GM19099 (cell line): ENCODE measurements around the gene CAMK2D.

Experiments
- POLR2A ChIP-seq: IDR thresholded peaks from 3 replicates; pipeline ENCODE4 v1.6.1; 2011; ENCODE audit warnings: low read depth; ENCODE audit not compliant: insufficient read length; ENCODE audit errors: extremely low read depth

CAMK2D gene

DNA sequence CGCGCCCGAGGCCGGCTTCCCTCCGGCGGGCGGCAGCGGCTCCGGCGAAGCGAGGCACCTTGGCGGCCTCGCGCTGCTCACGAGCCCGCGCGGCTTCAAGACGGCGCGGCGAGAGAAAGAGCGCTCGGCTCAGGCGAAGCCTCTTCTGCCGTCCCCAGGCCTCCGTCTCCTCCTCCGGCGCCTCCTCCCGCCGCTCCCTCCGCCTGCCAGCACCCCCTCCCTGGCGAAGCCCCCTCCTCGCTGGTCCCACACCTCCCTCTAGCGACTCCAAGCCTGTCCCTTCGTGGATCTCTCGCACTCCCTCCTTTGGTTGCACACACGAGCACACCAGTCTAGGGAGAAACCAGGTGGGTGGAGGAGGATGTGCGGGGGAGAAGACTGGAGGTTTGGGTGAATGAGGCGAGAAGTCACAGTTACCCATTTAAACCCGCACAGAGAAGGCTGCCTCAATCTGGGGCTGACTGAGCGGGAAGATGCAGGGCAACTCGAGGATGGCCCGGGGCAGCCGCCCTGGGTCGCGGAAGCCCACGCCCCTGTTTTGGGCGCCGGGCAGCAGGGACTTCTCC, at the start of gene CAMK2D:
CAMK2D (minus strand) TSS at position 119 of the 566 bp plus-strand sequence. CDS start 670 bp downstream, outside the sequence.
- TF ChIP-seq POLR2A = no peak

DNA sequence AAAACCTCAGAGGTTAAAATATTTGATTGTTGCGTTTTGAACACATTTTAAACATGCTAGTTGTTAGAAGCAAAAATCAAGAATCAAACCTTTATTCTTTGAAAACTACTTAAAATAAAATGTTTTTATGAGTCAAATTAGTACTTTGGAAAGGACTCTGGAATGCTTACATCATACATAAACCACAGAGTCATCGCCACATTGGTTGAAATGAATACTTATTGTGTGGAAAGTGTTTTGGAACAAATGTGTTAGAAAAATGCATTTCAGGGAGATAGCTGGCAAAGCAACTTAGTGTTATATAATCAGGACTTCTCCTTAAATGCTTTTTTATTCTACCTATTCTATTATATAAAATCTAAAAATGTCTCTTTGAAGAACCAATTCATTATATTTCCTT, 49.4 kb upstream of the CAMK2D start:
- no peak for TF ChIP-seq POLR2A

DNA sequence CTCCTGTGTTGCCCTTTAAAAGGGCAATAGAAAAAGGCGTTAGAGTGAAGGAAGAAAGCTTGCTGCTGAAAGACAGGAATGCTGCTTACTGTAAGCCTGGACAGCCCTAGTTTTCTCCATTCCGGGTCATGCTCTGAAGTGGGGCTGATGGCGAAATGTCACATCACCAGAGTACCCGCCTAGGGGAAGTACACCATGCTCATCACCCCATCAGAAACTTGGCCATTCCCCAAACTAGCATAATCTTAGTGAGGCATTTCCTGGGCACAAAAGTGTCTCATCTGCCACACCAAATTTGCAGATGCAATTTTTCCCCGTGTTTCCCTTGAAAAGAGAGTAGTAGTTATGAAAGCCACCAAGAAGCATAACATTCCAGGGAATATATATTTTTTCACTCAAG, 47.8 kb upstream of the CAMK2D start:
- TF ChIP-seq POLR2A = no peak

DNA sequence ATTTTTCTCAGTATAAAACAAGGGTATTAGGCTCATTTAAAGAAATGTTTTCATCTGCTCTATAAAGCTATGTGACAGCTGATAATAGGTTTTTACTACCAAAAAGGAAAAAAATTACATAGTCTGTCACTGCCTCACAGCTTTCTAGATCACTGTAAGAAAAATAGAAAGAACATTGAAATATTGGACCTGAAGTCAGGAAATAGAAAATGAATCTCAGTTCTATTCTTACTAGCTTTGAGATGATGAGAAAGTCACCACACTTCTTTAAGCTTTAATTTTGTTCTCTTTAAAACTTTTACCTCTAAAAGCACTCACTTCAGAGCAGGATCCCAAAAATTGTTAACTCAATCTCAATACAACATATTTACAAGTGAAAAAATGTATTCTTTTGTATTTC, 45.3 kb upstream of the CAMK2D start:
- no peak for TF ChIP-seq POLR2A

DNA sequence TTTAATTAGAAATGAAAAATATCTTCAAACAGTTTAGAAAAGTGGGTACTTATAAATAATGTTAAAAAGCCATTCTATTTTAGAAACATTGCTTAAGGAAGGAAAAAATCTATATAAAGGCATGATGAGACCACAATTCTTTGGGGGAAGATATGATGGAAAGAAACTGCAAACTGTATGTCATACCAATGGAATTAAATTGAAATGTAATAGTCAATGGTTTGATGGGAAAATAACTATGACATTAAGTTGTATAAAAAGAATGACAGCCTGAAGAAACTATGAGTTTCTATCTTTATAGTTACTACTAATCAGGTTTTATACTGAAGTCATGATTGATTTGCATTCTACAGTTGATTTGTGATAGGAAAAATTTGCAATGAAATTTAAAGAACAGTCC, 40.3 kb upstream of the CAMK2D start:
- no peak for TF ChIP-seq POLR2A

DNA sequence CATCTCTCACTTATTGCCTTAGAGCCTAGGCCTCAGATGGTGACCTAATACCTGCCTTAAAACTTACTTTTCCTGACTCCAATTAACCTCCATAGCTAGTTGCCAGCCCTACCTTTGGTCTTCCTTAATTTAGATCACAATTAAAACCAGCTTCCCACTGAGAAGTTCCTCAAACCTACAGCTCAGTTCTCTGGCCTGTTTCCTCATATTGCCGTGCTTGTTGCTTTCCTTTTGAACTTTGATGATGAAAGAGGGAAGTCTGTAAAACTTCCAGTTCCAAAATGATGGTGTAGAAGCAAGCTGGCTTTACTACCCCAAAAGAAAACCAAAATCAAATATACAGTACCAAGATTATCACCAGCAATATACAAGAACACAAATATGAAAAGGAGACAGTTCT, 28.9 kb upstream of the CAMK2D start:
- no peak for TF ChIP-seq POLR2A

DNA sequence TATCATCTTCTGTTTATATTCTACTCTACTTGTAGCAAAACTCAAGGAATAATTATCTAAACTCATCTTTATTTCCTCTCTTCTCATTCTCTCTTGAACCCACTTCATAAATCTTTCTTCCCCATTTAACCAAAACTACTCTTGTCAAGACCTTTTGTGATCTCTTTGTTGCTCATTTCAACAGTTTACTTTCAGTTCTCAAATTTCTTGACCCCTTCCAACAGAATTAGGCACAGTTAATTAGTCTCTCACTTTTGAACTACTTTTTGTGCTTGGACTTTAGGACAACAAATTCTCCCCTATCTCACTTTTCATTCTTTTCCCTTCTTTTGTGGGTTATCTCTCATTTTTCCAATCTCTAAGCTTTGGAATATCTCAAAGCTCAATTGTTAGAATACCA, 27.4 kb upstream of the CAMK2D start:
- TF ChIP-seq POLR2A = no peak

DNA sequence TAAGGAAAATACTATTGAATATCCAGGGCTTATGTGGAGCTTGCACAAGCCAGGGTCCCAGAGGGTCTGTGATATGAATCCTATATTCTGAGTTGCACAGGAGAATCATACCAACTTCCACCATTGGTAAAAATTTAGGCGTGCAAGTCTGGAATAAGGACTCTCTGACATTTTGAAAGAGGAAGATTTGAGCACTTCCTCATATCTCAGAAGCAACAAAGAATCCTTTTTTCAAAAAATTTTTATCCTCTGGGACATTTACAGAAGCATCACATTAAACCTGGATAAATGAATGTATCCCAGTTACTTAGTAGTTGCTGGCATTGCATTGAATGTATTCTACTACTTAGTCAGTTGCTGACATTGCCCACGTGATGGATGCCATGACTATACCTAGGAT, 24.2 kb upstream of the CAMK2D start:
- no peak for TF ChIP-seq POLR2A

DNA sequence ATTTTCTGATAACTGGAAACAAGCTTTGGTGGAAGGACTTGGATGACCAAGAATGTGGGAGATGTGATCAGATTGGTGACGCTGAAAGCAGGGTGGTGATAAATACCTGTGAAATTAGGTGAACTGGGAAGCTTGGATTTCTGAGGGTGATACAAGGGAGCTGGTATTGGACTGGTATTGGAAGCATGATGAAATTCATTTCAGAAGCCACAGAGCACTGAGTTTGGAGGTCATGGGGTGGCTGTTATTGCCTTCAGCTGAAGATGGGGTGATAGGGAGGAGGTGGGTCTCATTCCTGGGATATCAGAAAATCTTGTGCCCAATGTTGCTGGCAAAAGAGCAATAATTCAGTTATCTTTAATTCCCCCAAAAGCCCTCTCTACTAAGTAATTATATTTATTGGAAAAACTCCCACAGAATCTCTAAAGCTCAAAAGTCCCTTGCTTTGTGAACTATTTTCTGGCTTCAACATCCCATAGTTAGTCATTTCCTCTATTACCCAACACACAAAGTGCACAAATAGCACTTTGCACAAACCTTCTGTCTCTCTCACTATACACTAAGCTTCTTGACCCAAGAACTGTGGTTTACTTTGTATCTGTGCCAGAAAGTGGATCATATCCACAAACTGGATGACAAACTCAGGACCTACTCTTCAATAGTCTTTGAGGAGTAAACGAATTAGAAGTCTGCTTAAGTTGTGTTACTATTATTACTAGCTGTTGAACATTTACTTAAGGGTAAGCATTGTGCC, 23.1 kb upstream of the CAMK2D start:
- TF ChIP-seq POLR2A = no peak

DNA sequence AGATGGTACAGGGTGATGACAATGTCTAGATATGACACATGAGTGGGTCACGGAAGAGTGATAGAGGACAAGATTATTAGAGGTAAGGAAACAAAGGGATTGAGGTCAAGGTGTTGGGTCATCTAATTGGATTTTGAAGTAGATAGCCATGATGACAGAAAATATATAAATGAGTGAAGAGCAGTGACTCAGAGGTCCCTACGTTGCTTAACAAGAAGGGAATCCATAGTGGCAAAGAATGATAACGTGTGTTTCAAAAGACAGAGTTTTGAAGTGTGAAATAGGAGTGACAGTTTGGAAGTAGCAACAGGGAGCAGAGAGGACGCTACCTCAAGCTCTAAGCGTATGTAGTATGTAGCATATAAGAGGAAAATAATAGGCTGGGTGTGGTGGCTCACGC, 22.2 kb upstream of the CAMK2D start:
- TF ChIP-seq POLR2A = no peak

DNA sequence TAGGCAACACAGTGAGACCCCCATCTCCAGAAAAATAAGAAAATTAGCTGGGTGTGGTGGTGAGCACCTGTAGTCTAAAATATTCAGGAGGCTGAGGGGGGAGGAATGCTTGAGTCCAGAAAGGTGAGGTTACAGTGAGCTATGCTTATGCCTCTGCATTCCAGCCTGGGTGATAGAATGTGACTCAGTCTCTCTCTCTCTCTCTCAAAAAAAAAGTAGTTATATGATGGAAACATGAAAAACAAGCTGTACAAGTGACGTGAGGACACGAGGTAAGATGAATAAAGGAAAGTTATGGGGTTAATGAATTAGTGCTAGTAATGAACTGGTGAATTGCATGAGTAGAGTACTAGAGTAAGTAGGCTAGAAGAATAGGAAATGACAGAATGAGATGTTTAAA, 21.8 kb upstream of the CAMK2D start:
- no peak for TF ChIP-seq POLR2A

DNA sequence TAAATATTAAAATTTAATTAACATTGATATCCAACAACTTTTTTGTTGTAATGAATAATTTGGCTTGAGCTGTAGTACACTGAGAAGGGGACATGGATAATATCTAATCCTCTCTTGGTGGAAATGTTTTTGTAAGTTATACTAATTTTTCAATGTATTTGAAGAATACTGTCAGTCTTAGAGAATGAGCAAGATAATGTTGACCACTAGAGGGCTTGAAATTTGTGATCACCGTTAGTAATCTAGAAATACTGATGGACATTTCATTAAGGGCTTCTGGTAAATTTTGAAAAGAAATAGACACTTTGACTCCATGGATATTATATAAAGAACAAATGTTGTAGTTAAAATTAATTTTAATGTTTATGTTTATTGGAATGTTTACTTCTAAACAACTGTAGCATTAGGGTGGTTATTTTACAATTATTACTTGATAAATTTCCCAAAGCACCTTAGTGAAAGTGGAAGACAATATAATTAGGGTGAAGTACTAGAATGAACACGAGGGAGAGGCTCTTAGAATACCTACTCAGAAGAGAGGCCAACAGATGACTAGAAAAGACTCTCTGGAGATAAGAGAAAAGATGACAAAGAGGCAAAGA, 20.0 kb upstream of the CAMK2D start:
- TF ChIP-seq POLR2A = no peak

DNA sequence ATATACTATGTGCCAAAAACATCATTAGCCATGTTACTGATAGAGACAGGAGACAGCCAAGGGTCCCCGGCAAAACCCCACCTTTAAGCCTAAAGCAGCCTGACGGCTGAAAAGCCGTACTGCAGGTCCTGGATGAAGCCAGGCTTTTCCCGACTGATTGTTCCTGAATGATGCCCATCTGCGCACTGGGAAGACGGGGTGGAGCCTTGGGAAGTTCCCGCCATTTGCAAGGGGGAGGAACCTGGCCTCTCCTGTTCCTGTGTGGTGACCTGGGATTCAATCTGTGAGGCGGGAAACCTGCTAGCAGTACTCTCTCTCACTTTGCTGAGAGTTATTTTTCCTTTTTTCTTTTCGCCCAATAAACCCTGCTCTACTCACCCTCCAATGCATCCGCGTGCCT, 15.1 kb upstream of the CAMK2D start:
- no peak for TF ChIP-seq POLR2A

DNA sequence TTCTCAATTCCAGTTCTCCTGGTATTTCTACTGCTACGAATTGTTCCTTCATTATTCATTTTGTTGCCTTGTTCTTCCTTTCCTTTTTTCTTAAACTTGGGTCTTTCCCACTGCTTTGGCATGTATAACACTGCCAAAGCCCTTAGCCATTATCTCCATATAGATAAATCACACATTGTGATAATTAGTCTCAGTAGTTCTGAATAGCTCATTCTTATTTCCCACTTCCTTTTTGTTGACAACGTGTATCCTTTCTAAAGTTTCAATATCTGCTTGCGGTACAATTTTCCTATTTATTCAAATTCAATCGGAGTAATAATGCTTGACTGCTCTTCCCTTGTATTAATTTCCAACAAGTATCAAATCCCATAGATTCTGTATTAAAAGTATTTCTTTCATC, 14.5 kb upstream of the CAMK2D start:
- TF ChIP-seq POLR2A = no peak

DNA sequence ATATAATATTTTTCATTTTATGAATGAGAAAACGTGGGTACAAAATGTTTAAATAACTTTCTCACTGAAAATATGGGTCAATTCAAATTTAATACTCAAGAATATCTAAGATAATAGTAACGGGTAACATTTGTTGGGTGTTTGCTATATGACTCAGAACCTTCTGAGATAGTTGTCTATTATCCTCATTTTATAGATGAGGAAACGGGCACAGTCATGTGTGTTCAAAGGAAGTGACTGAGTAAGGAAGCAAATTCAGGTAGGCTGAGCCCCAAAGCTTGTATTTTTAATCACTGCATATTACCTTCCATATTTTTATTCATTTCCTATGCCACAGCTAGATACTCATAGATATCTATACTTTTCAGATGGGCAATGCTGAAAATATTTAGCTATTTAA, 12.2 kb upstream of the CAMK2D start:
- no peak for TF ChIP-seq POLR2A

DNA sequence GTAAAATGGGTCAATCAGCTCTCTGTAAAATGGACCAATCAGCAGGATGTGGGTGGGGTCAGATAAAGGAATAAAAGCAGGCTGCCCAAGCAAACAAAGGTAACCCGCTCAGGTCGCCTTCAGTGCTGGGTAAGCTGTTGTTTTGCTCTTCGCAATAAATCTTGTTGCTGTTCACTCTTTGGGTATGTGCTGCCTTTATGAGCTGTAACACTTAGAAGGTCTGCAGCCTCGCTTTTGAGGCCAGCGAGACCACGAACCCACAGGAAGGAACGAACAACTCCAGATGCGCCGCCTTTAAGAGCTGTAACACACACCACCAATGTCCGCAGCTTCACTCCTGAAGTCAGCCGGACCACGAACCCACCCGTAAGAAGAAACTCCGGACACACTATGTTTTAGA, 11.5 kb upstream of the CAMK2D start:
- no peak for TF ChIP-seq POLR2A

DNA sequence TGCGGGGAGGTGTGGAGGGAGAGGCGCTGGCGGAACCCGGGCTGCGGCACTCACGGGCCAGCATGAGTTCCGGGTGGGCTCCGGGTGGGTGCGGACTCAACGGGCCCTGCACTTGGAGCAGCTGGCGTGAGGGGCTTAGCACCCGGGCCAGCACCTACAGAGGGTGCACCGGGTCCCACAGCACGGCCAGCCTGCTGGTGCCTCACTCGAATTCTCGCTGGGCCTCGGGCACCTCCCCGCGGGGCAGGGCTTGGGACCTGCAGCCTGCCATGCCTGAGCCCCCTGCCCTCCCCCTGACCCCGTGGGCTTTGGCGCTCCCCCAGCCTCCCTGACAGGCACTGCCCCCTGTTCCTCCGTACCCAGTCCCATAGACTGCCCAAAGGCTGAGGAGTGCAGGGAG, 10.8 kb upstream of the CAMK2D start:
- no peak for TF ChIP-seq POLR2A

DNA sequence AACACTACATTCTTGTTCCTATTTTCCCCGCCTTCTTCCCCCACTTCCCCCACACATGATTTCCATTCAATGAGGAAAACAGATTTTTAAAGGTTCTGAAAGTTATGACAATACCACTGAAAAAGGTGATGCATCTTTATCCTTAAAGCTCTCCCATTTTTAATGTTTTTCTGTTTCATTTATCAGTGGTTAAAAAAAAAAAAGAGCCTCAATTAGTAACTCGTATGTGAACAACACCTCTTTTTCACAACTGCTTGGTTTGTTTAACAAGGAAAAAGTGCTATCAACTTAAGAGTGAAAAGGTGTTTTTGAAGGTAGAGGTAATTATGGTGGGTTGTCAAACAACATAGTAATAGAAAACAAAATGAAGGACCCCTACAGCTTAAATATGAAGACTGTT, 8.2 kb upstream of the CAMK2D start:
- no peak for TF ChIP-seq POLR2A
